Neural cell (in vitro differentiated cells): Measurements from ENCODE around the gene CWC27. TPM values are rescaled to one million over a fixed set of nuclear protein-coding genes. Genes with fewer than 3 reads are reported as not detected.

Experiments
- H2AFZ ChIP-seq: fragments of 200-600, 300-800 bp; sonication (generic), shearing (Covaris generic); 2 replicates; pipeline ENCODE4 v1.6.0; 2014; ENCODE audit warnings: low read depth, mild to moderate bottlenecking, antibody characterized with exemption, low read length, moderate library complexity
- H3F3A ChIP-seq: fragments of 200-600 bp; shearing (Covaris generic); 2 replicates; pipeline ENCODE4 v1.6.1; 2016; ENCODE audit warnings: mild to moderate bottlenecking, moderate library complexity, mixed read lengths, antibody characterized with exemption, low read length; ENCODE audit not compliant: insufficient read depth, poor library complexity, severe bottlenecking
- H3K27ac ChIP-seq: fragments of 200-600, 300-800 bp; sonication (generic), shearing (Covaris generic); 2 replicates; pipeline ENCODE4 v1.5.1; 2014; ENCODE audit warnings: mild to moderate bottlenecking, low read length, moderate library complexity
- H3K27me3 ChIP-seq: fragments of 300-800, 200-600 bp; sonication (generic), shearing (Covaris generic); 2 replicates; pipeline ENCODE4 v1.6.0; 2014; ENCODE audit warnings: mild to moderate bottlenecking, low read depth, low read length, moderate library complexity; ENCODE audit not compliant: insufficient read depth
- H3K36me3 ChIP-seq: fragments of 300-800, 200-600 bp; sonication (generic), shearing (Covaris generic); 2 replicates; pipeline ENCODE4 v1.5.1; 2014; ENCODE audit warnings: mild to moderate bottlenecking, antibody characterized with exemption, low read length, moderate library complexity; ENCODE audit not compliant: insufficient read depth
- H3K4me2 ChIP-seq: fragments of 300-800, 200-600 bp; sonication (generic), shearing (Covaris generic); 2 replicates; pipeline ENCODE4 v1.6.0; 2014; ENCODE audit warnings: mild to moderate bottlenecking, low read length
- H3K4me3 ChIP-seq: fragments of 300-800, 200-600 bp; sonication (generic), shearing (Covaris generic); 2 replicates; pipeline ENCODE4 v1.5.1; 2014; ENCODE audit warnings: mild to moderate bottlenecking, low read length, moderate library complexity
- H3K79me2 ChIP-seq: fragments of 200-600 bp; shearing (Covaris generic); replicated peaks from 2 replicates; pipeline ENCODE4 v1.6.0; 2014; ENCODE audit warnings: mild to moderate bottlenecking, low read length, moderate library complexity; ENCODE audit not compliant: insufficient read depth
- H3K9ac ChIP-seq: fragments of 300-800, 200-600 bp; sonication (generic), shearing (Covaris generic); 2 replicates; pipeline ENCODE4 v1.6.1; 2016; ENCODE audit warnings: mild to moderate bottlenecking, low read length, mixed read lengths
- H3K9me2 ChIP-seq: fragments of 200-600 bp; shearing (Covaris generic); 2 replicates; pipeline ENCODE4 v1.6.1; 2016; ENCODE audit warnings: mild to moderate bottlenecking, low read length, mixed read lengths; ENCODE audit not compliant: insufficient read depth
- H3K9me3 ChIP-seq: fragments of 200-600, 300-800 bp; sonication (generic), shearing (Covaris generic); 2 replicates; pipeline ENCODE4 v1.6.1; 2016; ENCODE audit warnings: mild to moderate bottlenecking, mixed run types, low read length, moderate library complexity, mixed read lengths
- H4K20me1 ChIP-seq: fragments of 200-600 bp; shearing (Covaris generic); 2 replicates; pipeline ENCODE4 v1.6.1; 2016; ENCODE audit warnings: mild to moderate bottlenecking, mixed run types; ENCODE audit not compliant: insufficient read depth
- CTCF ChIP-seq: fragments of 450-650 bp; IDR thresholded peaks from 2 replicates; pipeline ENCODE4 v1.5.1; 2014; ENCODE audit warnings: antibody characterized with exemption, mild to moderate bottlenecking, moderate library complexity; ENCODE audit not compliant: poor library complexity, severe bottlenecking
- EP300 ChIP-seq: fragments of 450-650 bp; conservative IDR thresholded peaks from 2 replicates; pipeline ENCODE4 v1.6.1; 2014; ENCODE audit warnings: antibody characterized with exemption, mild to moderate bottlenecking, moderate library complexity; ENCODE audit not compliant: poor library complexity, severe bottlenecking
- EZH2 ChIP-seq: fragments of 200-600, 300-800 bp; shearing (Covaris generic), sonication (generic); IDR thresholded peaks from 2 replicates; pipeline ENCODE4 v1.6.1; 2014; ENCODE audit warnings: antibody characterized with exemption, low read length, borderline replicate concordance, mild to moderate bottlenecking; ENCODE audit not compliant: insufficient read depth, poor library complexity, severe bottlenecking
- MXI1 ChIP-seq: fragments of 450-650 bp; conservative IDR thresholded peaks from 2 replicates; pipeline ENCODE4 v1.6.1; 2014; ENCODE audit warnings: antibody characterized with exemption, mild to moderate bottlenecking; ENCODE audit not compliant: poor library complexity, severe bottlenecking
- POLR2AphosphoS5 ChIP-seq: IDR thresholded peaks from 2 replicates; pipeline ENCODE4 v1.6.1; 2012
- RAD21 ChIP-seq: fragments of 450-650 bp; conservative IDR thresholded peaks from 2 replicates; pipeline ENCODE4 v1.6.1; 2014; ENCODE audit warnings: antibody characterized with exemption, mild to moderate bottlenecking, moderate library complexity
- REST ChIP-seq: IDR thresholded peaks from 2 replicates; pipeline ENCODE4 v1.6.1; 2012; ENCODE audit warnings: borderline replicate concordance
- SMC3 ChIP-seq: fragments of 450-650 bp; conservative IDR thresholded peaks from 2 replicates; pipeline ENCODE4 v1.6.1; 2014; ENCODE audit warnings: antibody characterized with exemption, mild to moderate bottlenecking, moderate library complexity; ENCODE audit not compliant: poor library complexity
- TAF1 ChIP-seq: IDR thresholded peaks from 2 replicates; pipeline ENCODE4 v1.6.1; 2012; ENCODE audit warnings: low read depth
- polyA plus RNA-seq: library from polyadenylated mRNA; depleted of rRNA; stranded (reverse); fragments of >200 nt; gene quantifications from 2 replicates; pipeline ENCODE4 v1.2.3, GENCODE V29; 2014

CWC27 gene
- polyA plus RNA-seq, 1 donor from 2014 or later = 26.2 TPM

- H3K9ac ChIP-seq = no peak overlapping the region
- H4K20me1 ChIP-seq = no peaks in the 10 kb centered on the region
- H3K9me3 ChIP-seq = no peaks in the 10 kb centered on the region
- H3F3A ChIP-seq = no peaks in the 10 kb centered on the region
- no peaks in the 10 kb centered on the region for H3K27me3 ChIP-seq
- no peak overlapping the region for H3K27ac ChIP-seq
- no peak overlapping the region for H2AFZ ChIP-seq
- H3K36me3 ChIP-seq = no peaks in the 10 kb centered on the region
- no peak overlapping the region for H3K4me2 ChIP-seq
- no peak overlapping the region for H3K4me3 ChIP-seq
- H3K79me2 ChIP-seq = no peaks in the 10 kb centered on the region
- no peak for TF ChIP-seq RAD21
- no peak for TF ChIP-seq EZH2
- no peak for TF ChIP-seq EP300
- TF ChIP-seq TAF1 = no peak
- no peak for TF ChIP-seq CTCF
- no peak for TF ChIP-seq REST
- TF ChIP-seq MXI1 = no peak
- no peak for TF ChIP-seq POLR2AphosphoS5
- no peak for TF ChIP-seq SMC3
- H3K9me2 ChIP-seq = no peaks in the 10 kb centered on the region
Measured at GRCh38 chr5:64831996-64832395, 63.3 kb downstream of the CWC27 start.

GRCh38 chr5:64834037-64834436 is 65.3 kb downstream of the CWC27 start:
- Histone ChIP-seq H3K27ac (no peak overlapping the region), H4K20me1 (no peaks in the 10 kb centered on the region), H2AFZ (no peak overlapping the region), H3F3A (no peaks in the 10 kb centered on the region), H3K27me3 (no peaks in the 10 kb centered on the region), H3K4me3 (no peak overlapping the region), H3K9me3 (no peaks in the 10 kb centered on the region), H3K9ac (no peak overlapping the region), H3K36me3 (no peaks in the 10 kb centered on the region), H3K79me2 (no peaks in the 10 kb centered on the region), H3K9me2 (no peaks in the 10 kb centered on the region), H3K4me2 (no peak overlapping the region)
- TF ChIP-seq EP300 (no peak), MXI1 (no peak), REST (no peak), EZH2 (no peak), RAD21 (no peak), POLR2AphosphoS5 (no peak), CTCF (no peak), SMC3 (no peak), TAF1 (no peak)
